ENCODE results near the gene POLD4. TPM values are rescaled to one million over a fixed set of nuclear protein-coding genes. Genes with fewer than 3 reads are reported as not detected.

POLD4 gene
- total and polyA plus RNA-seq, 12 donors, result 13.0 to 166 (median 95.6) TPM

DNA sequence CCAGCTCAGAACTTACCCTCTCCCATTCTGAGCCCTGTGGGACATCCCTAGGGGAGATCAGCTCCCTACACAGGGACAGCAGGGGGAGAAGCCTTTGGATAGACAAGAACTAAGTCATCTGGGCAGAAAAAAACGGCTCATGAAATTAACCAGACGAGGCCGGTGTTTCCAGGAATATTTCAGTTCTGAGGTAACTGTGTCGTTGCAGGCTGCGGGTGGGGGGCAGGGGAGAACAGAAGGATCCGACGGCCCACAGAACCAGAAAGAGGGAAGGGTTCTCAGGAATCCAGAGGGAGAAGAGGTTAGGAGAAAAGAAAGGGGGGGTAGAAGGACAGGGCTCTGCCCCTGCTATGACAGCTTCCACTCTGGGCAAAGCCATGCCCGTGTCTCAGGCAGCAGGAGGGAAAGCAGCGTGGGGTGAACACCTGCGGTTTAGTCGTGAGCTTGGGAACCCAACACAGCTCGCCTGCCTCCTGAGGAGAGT, 16.5 kb upstream of the POLD4 start:
- Histone ChIP-seq H3K4me1 (replicated peaks in 1 of 2) (peaks cover 18 to 28% of the 10 kb centered on the region in 2 donors), H3K27me3 (no peaks in the 10 kb centered on the region), H3K36me3 (replicated peaks in 1 of 2) (no peaks in the 10 kb centered on the region), H3K9me3 (replicated peaks in 1 of 3) (no peaks in the 10 kb centered on the region), H3K4me3 (no peak overlapping the region), H3K27ac (no peak overlapping the region)
- intact Hi-C loops (cut with DNase I), result no loop called here
- TF ChIP-seq, protein P1, sequence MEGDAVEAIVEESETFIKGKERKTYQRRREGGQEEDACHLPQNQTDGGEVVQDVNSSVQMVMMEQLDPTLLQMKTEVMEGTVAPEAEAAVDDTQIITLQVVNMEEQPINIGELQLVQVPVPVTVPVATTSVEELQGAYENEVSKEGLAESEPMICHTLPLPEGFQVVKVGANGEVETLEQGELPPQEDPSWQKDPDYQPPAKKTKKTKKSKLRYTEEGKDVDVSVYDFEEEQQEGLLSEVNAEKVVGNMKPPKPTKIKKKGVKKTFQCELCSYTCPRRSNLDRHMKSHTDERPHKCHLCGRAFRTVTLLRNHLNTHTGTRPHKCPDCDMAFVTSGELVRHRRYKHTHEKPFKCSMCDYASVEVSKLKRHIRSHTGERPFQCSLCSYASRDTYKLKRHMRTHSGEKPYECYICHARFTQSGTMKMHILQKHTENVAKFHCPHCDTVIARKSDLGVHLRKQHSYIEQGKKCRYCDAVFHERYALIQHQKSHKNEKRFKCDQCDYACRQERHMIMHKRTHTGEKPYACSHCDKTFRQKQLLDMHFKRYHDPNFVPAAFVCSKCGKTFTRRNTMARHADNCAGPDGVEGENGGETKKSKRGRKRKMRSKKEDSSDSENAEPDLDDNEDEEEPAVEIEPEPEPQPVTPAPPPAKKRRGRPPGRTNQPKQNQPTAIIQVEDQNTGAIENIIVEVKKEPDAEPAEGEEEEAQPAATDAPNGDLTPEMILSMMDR (IDR thresholded peaks at IDR 0.05), result no peak
- TF ChIP-seq POLR2A (IDR thresholded peaks at IDR 0.05), result no peak
- no peak for DNase-seq
- 70 to 87% (median 74%) methylated on average over 12 of the region's 12 CpGs for WGBS, 4 donors

DNA sequence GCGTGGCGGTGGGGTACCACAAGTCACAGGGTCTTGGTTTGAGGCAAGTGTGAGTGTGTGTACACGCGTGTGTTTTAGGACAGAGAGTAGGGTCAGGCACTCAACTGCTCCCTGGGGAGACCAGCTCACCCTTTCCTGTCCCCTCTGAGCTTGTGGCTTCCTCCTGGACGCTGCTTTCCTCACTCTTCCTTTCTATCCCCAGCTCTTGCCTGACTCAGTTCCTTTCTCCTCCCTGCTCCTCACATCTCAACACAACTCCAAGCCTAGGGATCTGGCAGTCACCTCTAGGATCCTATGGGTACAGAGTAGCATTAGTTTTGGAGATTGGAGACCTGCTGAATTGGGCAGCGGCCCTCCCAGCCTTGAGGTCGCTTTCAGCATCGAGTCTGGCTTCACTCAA, 15.9 kb upstream of the POLD4 start:
- H3K4me3 ChIP-seq, result no peak overlapping the region
- WGBS, 4 donors, result 86 to 91% (median 87%) methylated on average over 8 of the region's 8 CpGs
- H3K36me3 ChIP-seq (replicated peaks in 1 of 2), result no peaks in the 10 kb centered on the region
- no peaks in the 10 kb centered on the region for H3K9me3 ChIP-seq (replicated peaks in 1 of 3)
- H3K4me1 ChIP-seq (replicated peaks in 1 of 2), result peaks cover 13 to 23% of the 10 kb centered on the region in 2 donors
- DNase-seq, result no peak
- TF ChIP-seq POLR2A (IDR thresholded peaks at IDR 0.05), result no peak
- TF ChIP-seq, protein P1 (IDR thresholded peaks at IDR 0.05), result no peak
- intact Hi-C loops (cut with DNase I), result no loop called here
- H3K27ac ChIP-seq, result no peak overlapping the region
- H3K27me3 ChIP-seq, result no peaks in the 10 kb centered on the region

DNA sequence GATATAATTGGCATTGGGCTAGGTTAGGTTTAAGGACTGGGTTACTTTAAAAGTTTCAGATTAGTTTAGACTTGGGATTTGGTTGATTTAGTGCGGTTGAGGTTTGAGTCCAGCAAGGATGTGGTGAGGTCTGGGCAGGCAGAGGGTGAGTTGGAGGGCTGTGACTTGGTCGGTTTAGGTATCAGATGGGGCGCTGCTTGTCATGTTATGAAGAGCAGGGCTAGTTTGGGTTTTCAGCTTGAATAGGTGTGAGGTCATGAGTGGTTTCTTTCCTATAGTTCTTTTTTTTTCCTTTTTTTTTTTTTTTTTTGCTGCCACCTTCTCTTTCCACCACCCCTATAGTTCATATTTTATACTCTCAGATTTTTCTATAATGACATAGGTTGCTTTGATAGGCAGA, 15.3 kb upstream of the POLD4 start:
- H3K27ac ChIP-seq, result no peak overlapping the region

DNA sequence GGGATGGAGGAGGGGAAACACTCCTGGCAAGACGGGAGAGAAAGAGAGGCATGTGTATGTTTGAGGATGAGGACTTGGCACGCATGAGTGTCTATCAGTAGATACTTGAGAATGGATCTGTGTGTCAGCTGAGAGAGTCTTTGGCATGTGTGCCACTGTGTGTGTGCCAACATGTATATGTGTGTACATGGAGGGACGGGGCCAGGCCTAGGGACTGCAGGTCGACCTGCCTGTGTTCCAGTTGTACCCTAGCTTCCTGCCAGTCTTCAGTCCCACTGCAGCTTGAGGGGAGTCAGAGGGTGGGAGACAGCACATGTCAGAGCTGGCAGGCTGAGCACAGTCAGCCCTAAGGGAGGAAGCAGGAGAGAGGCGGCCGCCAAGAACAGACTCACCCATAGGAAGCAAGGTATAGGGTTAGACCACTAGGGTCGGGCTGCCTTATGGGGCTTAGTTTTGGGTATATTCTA, 14.4 kb upstream of the POLD4 start:
- TF ChIP-seq POLR2A (IDR thresholded peaks at IDR 0.05), result no peak
- TF ChIP-seq, protein P1 (IDR thresholded peaks at IDR 0.05), result no peak
- peaks cover 6 to 11% of the 10 kb centered on the region in 2 donors for H3K4me1 ChIP-seq (replicated peaks in 1 of 2)
- 76 to 83% (median 78%) methylated on average over 5 to 7 of the region's 7 CpGs for WGBS, 4 donors
- intact Hi-C loops (cut with DNase I), result no loop called here
- H3K36me3 ChIP-seq (replicated peaks in 1 of 2), result no peaks in the 10 kb centered on the region
- H3K27me3 ChIP-seq, result no peaks in the 10 kb centered on the region
- no peak for DNase-seq
- peak overlapping the region in 1 of 5 donors; percentile 16 for H3K27ac ChIP-seq
- H3K9me3 ChIP-seq (replicated peaks in 1 of 3), result no peaks in the 10 kb centered on the region
- no peak overlapping the region for H3K4me3 ChIP-seq

More for the DNA sequence above, 15.3 kb upstream of the POLD4 start:
- Histone ChIP-seq H3K9me3 (replicated peaks in 1 of 3) (no peaks in the 10 kb centered on the region), H3K27me3 (no peaks in the 10 kb centered on the region), H3K4me3 (no peak overlapping the region), H3K4me1 (replicated peaks in 1 of 2) (peaks cover 6 to 16% of the 10 kb centered on the region in 2 donors), H3K36me3 (replicated peaks in 1 of 2) (no peaks in the 10 kb centered on the region)
- TF ChIP-seq, protein P1 (IDR thresholded peaks at IDR 0.05), result no peak
- no peak for TF ChIP-seq POLR2A (IDR thresholded peaks at IDR 0.05)
- no peak for DNase-seq
- WGBS, 4 donors, result 90 to 97% (median 95%) methylated on average over 3 of the region's 3 CpGs
- intact Hi-C loops (cut with DNase I), result no loop called here
